Medulla oblongata (tissue), 1 donor: ENCODE data around the gene USP4.
"Not testable (repeated sequence)": the region's sequence is repeated elsewhere in the genome, so short reads cannot be mapped to it uniquely, and the experiment has no call there.

ENCODE experiments used
- DNase-seq: peaks from one replicate; pipeline ENCODE4 v3.0.0-alpha.2; 2015; ENCODE audit errors: extremely low spot score

USP4 gene

DNA sequence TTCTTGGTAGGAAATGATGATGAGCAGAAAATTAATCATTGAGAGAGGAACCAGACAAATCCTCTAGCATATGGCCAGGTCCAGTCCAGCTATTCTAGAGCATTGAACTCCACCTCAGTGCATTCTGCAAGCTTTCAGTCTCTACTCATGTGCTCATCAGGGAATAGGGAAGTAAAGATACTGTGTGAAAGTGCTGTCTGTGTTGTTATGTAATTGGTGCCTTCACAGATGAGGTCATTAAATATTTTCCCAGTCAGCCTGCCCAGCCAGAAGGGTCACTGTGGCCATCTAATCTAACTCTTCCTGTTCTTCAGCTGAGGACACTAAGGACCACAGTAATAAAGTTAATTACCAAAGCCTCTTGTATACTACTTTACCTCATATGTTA lies 91.0 kb downstream of the USP4 start:
- DNase-seq = peak; percentile 81

DNA sequence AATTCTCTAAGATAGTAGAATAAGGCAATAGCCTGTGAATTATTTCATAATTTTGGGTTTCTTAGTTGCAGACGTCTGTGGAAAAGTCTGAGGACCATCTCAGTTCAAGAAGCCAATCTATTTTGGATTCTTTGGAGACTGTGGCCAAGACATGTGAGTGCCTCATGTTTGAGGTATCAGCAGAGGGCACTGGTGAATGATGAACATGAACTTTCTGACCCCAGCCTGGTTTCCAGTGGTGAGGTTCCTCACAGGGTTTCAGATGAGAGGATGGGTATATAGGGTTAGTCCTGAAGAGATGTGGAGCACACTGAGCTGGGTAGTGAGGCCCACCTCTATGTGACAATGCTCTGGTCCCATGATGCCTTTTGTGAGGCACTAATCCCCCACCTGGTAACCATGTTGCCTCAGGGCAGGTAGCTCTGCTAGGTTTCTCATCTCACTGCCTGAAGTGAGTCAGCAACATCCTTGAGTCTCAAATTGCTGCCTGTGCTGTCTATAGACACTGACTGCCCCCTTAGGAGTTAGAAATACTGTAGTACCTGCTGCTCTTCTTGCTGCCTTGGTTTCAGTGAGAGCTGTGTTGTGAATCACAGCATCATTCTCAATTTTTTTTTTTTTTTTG lies 95.2 kb downstream of the USP4 start:
- peak; percentile 75 for DNase-seq

DNA sequence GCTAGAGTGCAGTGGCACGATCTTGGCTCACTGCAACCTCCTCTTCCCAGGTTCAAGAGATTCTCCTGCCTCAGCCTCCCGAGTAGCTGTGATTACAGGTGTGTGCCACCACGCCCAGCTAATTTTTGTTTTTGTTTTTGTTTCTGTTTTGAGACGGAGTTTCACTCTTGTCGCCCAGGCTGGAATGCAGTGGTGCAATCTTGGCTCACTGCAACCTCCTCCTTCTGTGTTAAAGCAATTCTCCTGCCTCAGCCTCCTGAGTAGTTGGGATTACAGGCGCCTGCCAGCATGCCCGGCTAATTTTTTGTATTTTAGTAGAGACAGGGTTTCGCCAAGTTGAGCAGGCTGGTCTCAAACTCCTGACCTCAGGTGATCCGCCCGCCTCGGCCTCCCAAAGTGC lies 99.8 kb downstream of the USP4 start:
- DNase-seq = not testable (repeated sequence)

- DNase-seq = peak; percentile 86
Observed at GRCh38 chr3:49238274-49239127, 101.4 kb downstream of the USP4 start.

GRCh38 chr3:49237344-49237743 lies 102.5 kb downstream of the USP4 start:
- DNase-seq = no peak

DNA sequence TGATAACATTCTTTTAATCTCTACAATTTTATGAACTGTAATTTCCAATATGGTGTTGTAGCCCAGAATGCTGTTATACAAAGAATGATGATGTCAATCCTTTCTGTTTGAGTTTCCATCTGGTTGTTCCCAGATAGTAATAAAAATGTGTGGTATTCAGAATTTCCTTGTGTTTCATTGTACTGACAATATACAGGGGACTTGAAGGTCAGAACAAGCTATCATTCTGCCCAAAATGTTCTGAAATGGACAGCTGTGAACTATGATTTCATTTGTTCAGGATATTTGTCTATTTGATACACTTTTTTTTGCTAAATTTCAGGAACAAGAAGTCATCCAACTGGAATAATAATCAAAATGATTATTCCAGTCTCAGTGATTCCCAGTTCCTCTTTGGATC lies 103.6 kb downstream of the USP4 start:
- DNase-seq = no peak

GRCh38 chr3:49228817-49229216 lies 111.0 kb downstream of the USP4 start:
- DNase-seq = not testable (repeated sequence)
